ENCODE measurements around the gene NCAM1.

NCAM1 gene

DNA sequence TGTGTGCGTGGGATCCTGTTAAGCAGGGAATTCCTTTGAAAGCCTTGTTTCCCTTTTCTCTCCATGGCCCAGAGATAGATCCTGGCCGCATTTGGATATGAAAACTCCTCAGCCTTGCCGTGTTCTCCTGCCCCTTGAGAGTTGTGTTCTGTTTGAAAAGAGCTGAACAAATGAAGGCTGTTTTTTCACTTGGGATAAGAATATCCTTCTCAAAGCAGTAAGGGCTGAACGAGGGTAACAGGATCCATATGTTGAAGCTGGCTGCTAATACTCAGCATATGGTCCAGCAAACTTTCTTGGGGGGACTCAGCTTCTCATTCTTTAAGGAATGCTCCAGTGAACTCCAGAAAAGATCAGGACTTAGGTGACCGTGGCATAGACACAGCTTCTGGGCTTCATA, 238.6 kb downstream of the NCAM1 start:
- DNase-seq (ENCODE audit: low spot score): no peak

- peak; percentile 82 for DNase-seq (ENCODE audit: low spot score)
Observed at GRCh38 chr11:113201054-113201818, 240.0 kb downstream of the NCAM1 start.

DNA sequence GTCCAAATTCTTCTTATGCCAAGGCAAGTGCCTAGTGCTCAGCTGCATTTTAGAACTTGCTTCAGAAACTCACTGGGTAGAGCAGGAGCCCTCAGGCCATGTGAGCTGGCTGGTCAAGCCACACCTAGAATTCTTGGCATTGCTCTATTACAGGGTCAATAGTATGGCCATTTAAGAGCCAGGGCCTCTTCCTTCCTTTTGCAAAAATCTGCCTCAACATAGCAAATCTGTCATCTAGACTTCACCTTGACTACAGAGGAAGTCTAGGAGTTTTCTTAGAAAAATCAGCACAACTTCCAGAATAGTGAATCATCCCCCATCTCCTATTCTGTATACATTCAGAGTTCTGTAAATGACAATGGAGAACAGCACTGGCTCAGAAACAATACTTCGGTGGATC, 241.2 kb downstream of the NCAM1 start:
- no peak for DNase-seq (ENCODE audit: low spot score)

- no peak for DNase-seq (ENCODE audit: low spot score)
Observed at GRCh38 chr11:113203141-113203753, 242.0 kb downstream of the NCAM1 start.

DNA sequence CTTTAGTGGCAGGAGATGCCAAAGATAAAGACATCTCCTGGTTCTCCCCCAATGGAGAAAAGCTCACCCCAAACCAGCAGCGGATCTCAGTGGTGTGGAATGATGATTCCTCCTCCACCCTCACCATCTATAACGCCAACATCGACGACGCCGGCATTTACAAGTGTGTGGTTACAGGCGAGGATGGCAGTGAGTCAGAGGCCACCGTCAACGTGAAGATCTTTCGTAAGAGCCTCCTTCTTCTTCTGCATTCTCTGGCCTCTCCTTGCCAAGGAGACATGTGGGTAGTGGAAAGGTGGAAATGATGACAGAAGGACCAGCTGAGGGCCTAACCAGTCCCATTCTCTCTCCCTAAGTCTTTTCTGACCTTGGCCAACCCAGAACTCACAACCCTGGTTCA, 243.1 kb downstream of the NCAM1 start:
- DNase-seq (ENCODE audit: low spot score): no peak

GRCh38 chr11:113213549-113213948, 252.3 kb downstream of the NCAM1 start:
- DNase-seq (ENCODE audit: low spot score): no peak

GRCh38 chr11:113222241-113222640, 261.0 kb downstream of the NCAM1 start:
- no peak for DNase-seq (ENCODE audit: low spot score)

DNA sequence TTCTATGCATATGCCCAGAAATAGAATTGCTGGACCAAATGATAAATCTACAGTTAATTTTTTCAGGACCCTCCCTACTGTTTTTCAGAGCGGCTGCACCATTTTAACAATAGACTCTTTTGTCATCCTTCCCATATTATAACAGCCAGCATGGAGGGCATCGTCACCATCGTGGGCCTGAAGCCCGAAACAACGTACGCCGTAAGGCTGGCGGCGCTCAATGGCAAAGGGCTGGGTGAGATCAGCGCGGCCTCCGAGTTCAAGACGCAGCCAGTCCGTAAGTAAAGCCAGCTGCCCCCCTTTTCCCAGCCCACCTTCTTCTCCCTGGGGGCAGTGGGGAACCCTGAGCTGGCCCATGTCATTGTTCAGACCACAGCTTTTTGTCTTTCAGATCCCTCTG, 273.7 kb downstream of the NCAM1 start:
- DNase-seq (ENCODE audit: low spot score): no peak

- no peak for DNase-seq (ENCODE audit: low spot score)
Observed at GRCh38 chr11:113237261-113237660, 276.0 kb downstream of the NCAM1 start.

- no peak for DNase-seq (ENCODE audit: low spot score)
Observed at GRCh38 chr11:113238721-113239120, 277.5 kb downstream of the NCAM1 start.

DNA sequence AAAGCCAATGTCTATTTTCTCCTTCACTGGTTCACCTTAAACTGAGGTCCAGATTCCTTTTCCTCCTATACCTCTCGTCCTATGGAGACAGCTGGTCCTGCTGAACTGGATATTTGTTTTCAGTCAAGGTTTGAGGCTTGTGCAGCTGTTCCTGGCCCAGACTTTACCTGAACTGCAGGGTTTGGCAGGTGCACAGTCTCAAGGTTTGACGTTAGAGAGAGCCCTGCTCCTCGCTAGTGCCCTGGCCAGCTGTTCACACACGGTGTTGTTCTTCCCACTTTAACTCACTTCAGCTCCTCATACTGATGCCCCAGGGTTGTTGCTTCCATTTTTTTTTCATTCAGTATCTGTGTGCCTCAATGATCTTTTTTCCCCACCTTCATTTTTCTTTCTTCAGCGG, 279.2 kb downstream of the NCAM1 start:
- DNase-seq (ENCODE audit: low spot score): no peak

DNA sequence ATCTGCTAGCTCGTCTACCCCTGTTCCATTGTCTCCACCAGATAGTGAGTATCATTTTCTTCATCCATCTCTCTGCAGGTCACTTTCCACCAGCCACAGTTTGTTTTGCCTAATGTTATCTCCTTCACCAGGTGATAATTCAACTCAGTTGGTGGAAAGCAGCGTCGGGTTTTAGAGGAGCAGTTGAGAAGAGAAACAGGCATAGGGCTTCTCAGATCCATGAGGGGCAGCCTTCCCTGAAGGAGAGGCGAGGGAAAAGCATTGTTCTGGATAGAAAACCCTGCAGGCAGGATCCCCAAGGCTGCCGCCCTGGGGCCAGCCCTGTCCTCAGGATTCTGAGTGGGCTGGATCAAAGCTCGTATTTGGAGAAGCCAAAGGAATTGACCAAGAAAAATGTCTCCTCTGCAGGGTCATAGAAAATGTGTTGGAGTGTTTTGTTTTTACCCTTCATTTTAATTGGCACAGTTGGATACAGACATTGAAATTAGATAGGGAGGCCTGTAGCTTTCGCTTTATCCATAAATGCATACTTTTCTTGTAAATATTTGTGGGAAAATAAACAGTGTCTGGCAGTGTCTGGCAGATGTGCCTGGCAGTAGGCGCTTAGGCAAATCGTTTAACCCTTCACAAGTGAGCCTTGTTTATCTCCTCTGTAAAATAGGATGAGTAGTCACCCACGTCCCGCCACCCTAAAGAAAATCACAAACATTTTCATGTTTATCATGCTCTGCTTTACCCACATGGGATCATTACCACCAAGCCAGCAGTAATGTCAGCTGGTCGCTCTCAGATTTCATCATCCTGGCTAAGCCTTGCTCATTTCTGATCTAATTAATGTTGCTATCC, 279.8 kb downstream of the NCAM1 start:
- DNase-seq (ENCODE audit: low spot score): peak; percentile 25

DNA sequence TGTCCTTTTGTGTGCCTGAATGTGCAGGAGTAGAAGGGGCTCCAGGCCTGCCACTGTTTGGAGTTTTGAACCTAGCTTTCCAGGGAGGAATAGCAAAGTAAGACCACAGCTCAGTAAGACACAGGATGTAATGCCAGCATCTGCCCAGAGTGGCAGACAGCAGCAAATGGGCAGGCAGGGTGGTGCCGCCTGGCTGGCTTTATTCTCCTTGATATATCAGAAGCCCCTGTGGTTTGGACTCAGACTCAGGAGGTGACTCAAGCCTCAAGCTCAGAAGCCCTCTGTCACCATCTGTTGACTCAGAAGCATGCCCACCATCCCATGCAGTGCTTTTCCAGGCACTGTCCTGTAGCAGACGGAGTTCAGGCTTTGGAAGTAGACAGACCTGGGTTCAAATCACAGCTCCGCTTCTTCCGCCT, 280.4 kb downstream of the NCAM1 start:
- peak; percentile 4 for DNase-seq (ENCODE audit: low spot score)

- no peak for DNase-seq (ENCODE audit: low spot score)
Observed at GRCh38 chr11:113242060-113242459, 280.8 kb downstream of the NCAM1 start.

GRCh38 chr11:113242767-113243397, 281.7 kb downstream of the NCAM1 start:
- no peak for DNase-seq (ENCODE audit: low spot score)

DNA sequence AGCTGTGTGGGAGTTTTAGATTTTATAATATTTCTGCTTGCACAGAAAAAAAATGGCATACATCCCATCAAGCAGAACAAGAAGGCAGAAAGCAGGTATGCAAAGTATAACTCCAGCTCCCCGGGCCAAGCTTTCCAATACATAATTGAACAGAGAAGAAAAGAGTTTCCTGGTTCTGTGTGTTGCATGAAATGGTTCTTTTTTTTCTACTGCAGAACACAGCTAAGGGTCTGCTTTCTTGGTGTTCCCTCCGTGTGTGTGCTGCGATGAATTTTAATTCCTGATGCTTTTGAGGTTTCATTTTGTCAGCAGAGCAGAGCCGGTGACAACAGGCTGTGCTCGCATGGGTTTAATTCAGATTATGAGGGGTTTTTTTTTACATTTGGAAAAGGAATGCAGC, 282.5 kb downstream of the NCAM1 start:
- no peak for DNase-seq (ENCODE audit: low spot score)

DNA sequence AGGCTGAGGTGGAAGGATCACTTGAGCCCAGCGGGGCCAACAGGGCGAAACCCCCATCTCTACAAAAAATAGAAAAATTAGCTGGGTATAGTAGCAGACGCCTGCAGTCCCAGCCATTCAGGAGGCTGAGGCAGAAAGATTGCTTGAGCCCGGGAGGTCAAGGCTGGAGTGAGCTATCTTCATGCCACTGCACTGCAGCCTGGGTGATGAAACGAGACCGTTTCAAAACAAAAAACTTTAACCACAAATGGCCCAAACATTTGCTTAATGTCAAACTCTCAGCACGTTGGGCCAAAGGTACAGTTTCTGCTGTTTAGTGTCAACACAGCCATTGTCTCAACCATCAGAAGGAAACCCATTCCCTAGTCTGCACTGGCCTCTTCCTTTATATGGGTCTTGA, 284.0 kb downstream of the NCAM1 start:
- DNase-seq (ENCODE audit: low spot score): no peak

DNA sequence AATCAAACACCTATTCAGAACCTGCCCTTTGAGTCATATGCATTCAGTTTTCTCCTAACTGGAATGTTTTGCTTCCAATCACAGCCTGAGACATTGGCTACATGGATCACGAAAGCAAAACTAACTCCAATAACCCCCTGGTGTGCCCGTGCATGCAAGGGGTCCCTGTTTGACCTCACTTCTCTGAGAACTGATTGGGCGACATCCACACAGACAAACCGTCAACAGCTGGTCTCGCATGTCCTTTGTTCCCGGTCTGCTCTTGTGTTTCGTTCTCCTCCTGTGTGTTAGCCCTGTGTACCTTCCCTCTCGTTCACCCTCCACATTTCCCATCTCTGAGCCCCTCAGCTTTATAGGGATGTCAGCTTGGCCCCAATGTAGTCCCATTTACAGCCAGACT, 286.0 kb downstream of the NCAM1 start:
- DNase-seq (ENCODE audit: low spot score): no peak

- DNase-seq (ENCODE audit: low spot score): no peak
Observed at GRCh38 chr11:113247966-113248365, 286.7 kb downstream of the NCAM1 start.

- no peak for DNase-seq (ENCODE audit: low spot score)
Observed at GRCh38 chr11:113248702-113249490, 287.7 kb downstream of the NCAM1 start.

DNA sequence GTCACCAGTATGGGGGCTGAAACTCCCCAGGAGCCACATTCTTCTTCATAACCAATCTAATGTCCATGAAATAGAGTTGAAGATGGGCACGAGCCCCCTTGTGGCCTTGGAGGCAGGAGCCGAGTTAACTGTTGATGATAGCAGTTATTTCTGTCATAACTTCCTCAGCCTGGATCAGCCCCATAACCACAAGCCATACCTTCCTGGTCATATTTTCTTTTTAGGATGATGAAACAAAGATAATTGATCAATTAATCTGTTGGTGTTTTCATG, 288.2 kb downstream of the NCAM1 start:
- DNase-seq (ENCODE audit: low spot score): no peak

DNA sequence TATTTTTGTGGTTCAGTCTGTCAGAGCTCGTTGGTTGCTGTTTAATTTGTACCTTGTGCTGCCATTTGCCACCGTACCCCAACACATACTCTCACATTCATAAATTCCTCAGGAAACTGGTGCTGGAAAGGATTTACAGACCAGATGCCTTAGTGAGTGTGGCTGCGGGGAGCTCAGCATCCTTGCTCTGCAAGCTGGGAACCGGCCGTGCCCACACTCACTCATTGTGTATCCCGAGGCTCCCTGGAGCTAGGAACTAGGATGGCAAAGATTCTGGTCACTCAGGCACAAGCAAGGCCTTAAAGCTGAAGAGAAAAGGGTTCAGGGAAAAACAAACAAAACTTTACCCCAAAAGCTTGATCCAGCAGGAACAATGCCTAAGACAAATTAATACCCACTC, 288.6 kb downstream of the NCAM1 start:
- no peak for DNase-seq (ENCODE audit: low spot score)

All from SK-N-DZ (cell line).